ENCODE measurements around the gene UNC13C.

GRCh38 chr15:54017251-54017650, 39.0 kb downstream of the UNC13C start:
- TF ChIP-seq CTCF (IDR thresholded peaks at IDR 0.05; ENCODE audit: poor library complexity), result no peak
- no peak for TF ChIP-seq EZH2 (IDR thresholded peaks at IDR 0.05; ENCODE audit: borderline replicate concordance)
